Esophagus squamous epithelium (tissue), 5 donors: ENCODE measurements around the gene KLHL42. TPM values are rescaled to one million over a fixed set of nuclear protein-coding genes. Genes with fewer than 3 reads are reported as not detected.
"Not testable (repeated sequence)": the region's sequence is repeated elsewhere in the genome, so short reads cannot be mapped to it uniquely, and the experiment has no call there.

Experiments used
- DNase-seq: peaks from one replicate; lab custom pipeline; 2025; lab: John Stamatoyannopoulos, UW
- H3K27ac ChIP-seq, 4 donors: fragments of 200-600 bp; sonication (generic); one replicate each; pipeline ENCODE4 v1.5.1; 2016 to 2019; ENCODE audit warnings: mild to moderate bottlenecking in 1 of 4
- H3K27me3 ChIP-seq, 4 donors: fragments of 200-600 bp; sonication (generic); 1 replicate in 3 of 4; 2 replicates in 1 of 4; pipeline versions ENCODE4 v1.5.1 to v1.6.0; 2017 to 2021; ENCODE audit warnings: antibody characterized with exemption in 1 of 4
- H3K36me3 ChIP-seq, 3 donors: fragments of 200-600 bp; sonication (generic); one replicate each; pipeline ENCODE4 v1.5.1; 2016 to 2019
- H3K4me1 ChIP-seq, 3 donors: fragments of 200-600 bp; sonication (generic); one replicate each; pipeline ENCODE4 v1.5.1; 2017 to 2019
- H3K4me3 ChIP-seq, 4 donors: fragments of 200-600 bp; sonication (generic); 1 replicate in 3 of 4; 2 replicates in 1 of 4; pipeline ENCODE4 v1.5.1; 2016 to 2019; ENCODE audit warnings: mild to moderate bottlenecking in 2 of 4, moderate library complexity in 1 of 4
- H3K9me3 ChIP-seq, 3 donors: fragments of 200-600 bp; sonication (generic); one replicate each; pipeline ENCODE4 v1.5.1; 2016 to 2019
- POLR2A ChIP-seq, 4 donors: fragments of 450-650 bp; IDR thresholded peaks; one replicate each; pipeline ENCODE4 v1.6.1; 2017; ENCODE audit warnings: antibody characterized with exemption in 4 of 4, mild to moderate bottlenecking in 4 of 4, moderate library complexity in 3 of 4
- WGBS, 2 donors: methylation state at CpG; one replicate each; pipeline ENCODE4 v1.1.5; 2018; 5-methylcytosine and 5-hydroxymethylcytosine counted together
- intact Hi-C: fragments of 100-400 bp; cut with DNase I; formaldehyde crosslinking; loops from one replicate; pipeline ENCODE4 v1.15.0; 2022
- total RNA-seq, 4 donors: library from RNA; depleted of rRNA; stranded (reverse); fragments of >200 nt; gene quantifications; one replicate each; pipeline ENCODE4 v1.1.0, GENCODE V29; 2016
- TF ChIP-seq, protein P1 (sequence below), 6 experiments: fragments of 450-650 bp in 4 of 6; fragments of 200-600 bp in 2 of 6; sonication (generic) in 2 of 6; IDR thresholded peaks; one replicate each; pipeline ENCODE4 v1.5.1; 2016 to 2019; ENCODE audit warnings: antibody characterized with exemption in 6 of 6, mild to moderate bottlenecking in 4 of 6, moderate library complexity in 4 of 6
- donor health status: DM: yes; HTN: yes; CAD: no.

Gene KLHL42, protein sequence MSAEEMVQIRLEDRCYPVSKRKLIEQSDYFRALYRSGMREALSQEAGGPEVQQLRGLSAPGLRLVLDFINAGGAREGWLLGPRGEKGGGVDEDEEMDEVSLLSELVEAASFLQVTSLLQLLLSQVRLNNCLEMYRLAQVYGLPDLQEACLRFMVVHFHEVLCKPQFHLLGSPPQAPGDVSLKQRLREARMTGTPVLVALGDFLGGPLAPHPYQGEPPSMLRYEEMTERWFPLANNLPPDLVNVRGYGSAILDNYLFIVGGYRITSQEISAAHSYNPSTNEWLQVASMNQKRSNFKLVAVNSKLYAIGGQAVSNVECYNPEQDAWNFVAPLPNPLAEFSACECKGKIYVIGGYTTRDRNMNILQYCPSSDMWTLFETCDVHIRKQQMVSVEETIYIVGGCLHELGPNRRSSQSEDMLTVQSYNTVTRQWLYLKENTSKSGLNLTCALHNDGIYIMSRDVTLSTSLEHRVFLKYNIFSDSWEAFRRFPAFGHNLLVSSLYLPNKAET
- total RNA-seq: 10 to 100 TPM in 3 of 4 donors, 1 to 10 TPM in 1; 9.2 to 33.2 (median 11.3) TPM

DNA sequence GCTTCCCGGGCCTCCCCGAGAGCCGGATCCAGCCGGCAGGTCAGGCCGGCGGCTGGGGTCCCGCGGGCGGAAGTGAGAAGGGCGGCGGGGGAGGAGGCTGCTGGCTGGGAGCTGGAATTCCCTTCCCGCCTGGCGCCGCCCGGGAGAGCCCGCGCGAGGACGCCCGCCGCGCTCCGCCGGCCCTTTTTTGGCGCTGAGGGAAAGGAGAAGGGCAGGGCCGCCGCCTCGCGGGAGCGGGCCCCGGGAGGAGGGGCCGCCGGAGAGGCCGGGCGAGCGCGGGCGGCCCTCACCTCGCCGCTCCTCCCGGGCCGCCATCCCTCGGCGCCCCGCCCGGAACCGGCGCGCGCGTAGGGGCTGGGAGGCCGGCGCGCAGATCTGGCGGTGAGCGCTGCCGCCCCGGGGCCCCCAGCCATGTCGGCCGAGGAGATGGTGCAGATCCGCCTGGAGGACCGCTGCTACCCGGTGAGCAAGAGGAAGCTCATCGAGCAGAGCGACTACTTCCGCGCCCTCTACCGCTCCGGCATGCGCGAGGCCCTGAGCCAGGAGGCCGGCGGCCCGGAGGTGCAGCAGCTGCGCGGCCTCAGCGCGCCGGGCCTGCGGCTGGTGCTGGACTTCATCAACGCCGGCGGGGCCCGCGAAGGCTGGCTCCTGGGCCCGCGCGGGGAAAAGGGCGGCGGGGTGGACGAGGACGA is at the start of gene KLHL42, which contains the start of gene MANSC4:
Gene KLHL42, plus strand, starts transcription at position 314 of the 692 bp plus-strand sequence. Its CDS starts 98 bp downstream, at position 412.
Gene MANSC4, minus strand, starts transcription at position 317 of the 692 bp plus-strand sequence. CDS start 8,960 bp downstream, outside the sequence.
- TF ChIP-seq, protein P1, sequence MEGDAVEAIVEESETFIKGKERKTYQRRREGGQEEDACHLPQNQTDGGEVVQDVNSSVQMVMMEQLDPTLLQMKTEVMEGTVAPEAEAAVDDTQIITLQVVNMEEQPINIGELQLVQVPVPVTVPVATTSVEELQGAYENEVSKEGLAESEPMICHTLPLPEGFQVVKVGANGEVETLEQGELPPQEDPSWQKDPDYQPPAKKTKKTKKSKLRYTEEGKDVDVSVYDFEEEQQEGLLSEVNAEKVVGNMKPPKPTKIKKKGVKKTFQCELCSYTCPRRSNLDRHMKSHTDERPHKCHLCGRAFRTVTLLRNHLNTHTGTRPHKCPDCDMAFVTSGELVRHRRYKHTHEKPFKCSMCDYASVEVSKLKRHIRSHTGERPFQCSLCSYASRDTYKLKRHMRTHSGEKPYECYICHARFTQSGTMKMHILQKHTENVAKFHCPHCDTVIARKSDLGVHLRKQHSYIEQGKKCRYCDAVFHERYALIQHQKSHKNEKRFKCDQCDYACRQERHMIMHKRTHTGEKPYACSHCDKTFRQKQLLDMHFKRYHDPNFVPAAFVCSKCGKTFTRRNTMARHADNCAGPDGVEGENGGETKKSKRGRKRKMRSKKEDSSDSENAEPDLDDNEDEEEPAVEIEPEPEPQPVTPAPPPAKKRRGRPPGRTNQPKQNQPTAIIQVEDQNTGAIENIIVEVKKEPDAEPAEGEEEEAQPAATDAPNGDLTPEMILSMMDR (IDR thresholded peaks at IDR 0.05): peak in 1 of 6 experiments; percentile 14
- peak in 2 of 4 donors; percentile 53 to 66 for TF ChIP-seq POLR2A (IDR thresholded peaks at IDR 0.05)
- intact Hi-C loops: no loop called here
- Histone ChIP-seq H3K4me1 (peaks cover 7 to 55% (median 11%) of the 10 kb centered on the region in 3 donors), H3K27me3 (no peaks in the 10 kb centered on the region), H3K4me3 (peak within 1 kb of the TSS; percentile 60 to 81 (median 67)), H3K27ac (peak within 1 kb of the TSS; percentile 76 to 94 (median 89)), H3K36me3 (peaks cover 0 to 7% (median 0%) of the 10 kb centered on the region in 3 donors), H3K9me3 (no peaks in the 10 kb centered on the region)
- no peak for DNase-seq
- WGBS, 2 donors: no CpG with 5 or more reads among the region's 92 CpGs

DNA sequence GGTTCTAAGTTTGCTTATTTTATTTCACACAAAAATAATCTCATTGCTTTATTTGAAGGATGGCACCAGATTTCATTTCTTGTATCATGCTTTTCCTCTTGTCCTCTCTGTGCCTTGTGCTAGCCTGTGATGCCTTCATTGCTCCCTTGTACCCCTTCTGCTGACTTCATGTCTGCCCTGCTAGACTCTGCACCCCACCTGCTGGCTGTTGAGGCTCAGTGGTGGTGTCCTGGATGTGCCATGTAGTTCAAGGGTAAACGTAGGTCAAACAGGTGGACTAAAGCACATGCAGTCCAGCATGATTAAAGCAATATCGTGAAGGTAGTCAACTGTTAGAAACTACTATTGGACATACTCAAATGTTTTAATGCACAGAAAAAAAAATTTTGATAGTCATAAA is 47.8 kb upstream of the KLHL42 start:
- 60 to 67% methylated on average over 2 of the region's 2 CpGs for WGBS, 2 donors
- intact Hi-C loops: loop anchor here (5.0 kb wide), 1 partner anchor 85 kb away; no protein-coding TSS in a partner anchor
- Histone ChIP-seq H3K27ac (no peak overlapping the region), H3K9me3 (no peaks in the 10 kb centered on the region), H3K27me3 (no peaks in the 10 kb centered on the region), H3K4me3 (no peak overlapping the region), H3K36me3 (peaks cover 0 to 86% (median 5%) of the 10 kb centered on the region in 3 donors), H3K4me1 (no peaks in the 10 kb centered on the region)
- no peak for DNase-seq
- TF ChIP-seq, protein P1 (IDR thresholded peaks at IDR 0.05): peak in 1 of 6 experiments; percentile 22
- no peak for TF ChIP-seq POLR2A (IDR thresholded peaks at IDR 0.05)

DNA sequence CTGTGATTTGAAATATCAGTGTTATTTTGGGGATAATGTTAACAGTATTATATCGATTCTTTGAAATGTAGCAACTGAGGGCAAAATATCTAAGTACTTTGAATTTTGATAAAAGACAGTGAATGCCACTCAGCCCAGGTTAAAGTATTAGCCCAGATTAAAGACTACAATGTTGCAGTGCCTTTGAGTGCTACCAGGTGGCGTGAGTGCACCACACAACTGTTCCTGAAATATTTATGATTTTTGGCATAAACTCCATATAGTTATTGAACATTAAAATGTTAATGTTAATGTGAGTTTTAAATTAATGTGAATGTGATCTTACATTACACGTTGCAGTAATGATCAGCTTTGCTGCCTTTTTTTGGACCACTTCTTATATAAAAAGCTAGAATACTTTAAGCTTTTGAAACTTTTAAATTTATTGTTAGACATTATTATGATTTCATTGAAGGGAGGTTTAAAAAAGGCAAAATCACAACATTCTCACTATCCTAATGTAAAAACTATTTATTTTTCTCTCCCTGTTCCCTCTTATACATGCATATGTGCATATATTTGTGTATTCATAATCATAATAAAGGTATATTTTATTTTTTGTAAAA is 46.9 kb upstream of the KLHL42 start:
- H3K4me1 ChIP-seq: no peaks in the 10 kb centered on the region
- intact Hi-C loops: loop anchor here (5.0 kb wide), 1 partner anchor 84 kb away; no protein-coding TSS in a partner anchor
- H3K9me3 ChIP-seq: no peaks in the 10 kb centered on the region
- no peaks in the 10 kb centered on the region for H3K27me3 ChIP-seq
- peaks cover 0 to 86% (median 5%) of the 10 kb centered on the region in 3 donors for H3K36me3 ChIP-seq
- TF ChIP-seq, protein P1 (IDR thresholded peaks at IDR 0.05): peak; percentile 55 to 92 (median 82)
- no peak for TF ChIP-seq POLR2A (IDR thresholded peaks at IDR 0.05)
- WGBS, 2 donors: 17 to 20% methylated on average over 3 of the region's 3 CpGs
- no peak for DNase-seq
- no peak overlapping the region for H3K27ac ChIP-seq
- no peak overlapping the region for H3K4me3 ChIP-seq

DNA sequence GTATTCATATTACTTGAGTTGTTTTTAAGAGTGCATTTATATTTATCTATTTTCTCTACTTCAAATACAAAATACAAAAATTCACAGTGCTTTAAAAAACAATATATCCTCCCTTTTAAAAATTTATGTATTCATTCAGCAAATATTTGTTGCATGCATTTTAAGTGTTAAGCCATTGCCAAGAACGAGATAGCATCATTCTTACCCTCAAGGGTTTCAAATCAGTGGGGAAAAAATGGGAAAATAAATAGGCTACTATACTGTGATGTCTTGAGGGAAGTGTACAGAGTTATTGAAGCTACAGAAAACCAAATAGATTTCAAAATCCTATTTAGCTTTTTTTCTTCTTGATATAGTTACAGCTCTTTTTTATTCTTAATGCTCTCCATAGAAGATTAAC is 46.2 kb upstream of the KLHL42 start:
- Histone ChIP-seq H3K36me3 (peaks cover 0 to 86% (median 5%) of the 10 kb centered on the region in 3 donors), H3K9me3 (no peaks in the 10 kb centered on the region), H3K27me3 (no peaks in the 10 kb centered on the region), H3K4me1 (no peaks in the 10 kb centered on the region), H3K27ac (no peak overlapping the region), H3K4me3 (no peak overlapping the region)
- no peak for DNase-seq
- 80 to 85% methylated on average over 1 of the region's 1 CpG for WGBS, 2 donors
- TF ChIP-seq POLR2A (IDR thresholded peaks at IDR 0.05): no peak
- TF ChIP-seq, protein P1 (IDR thresholded peaks at IDR 0.05): no peak
- intact Hi-C loops: loop anchor here (5.0 kb wide), 1 partner anchor 84 kb away; no protein-coding TSS in a partner anchor

DNA sequence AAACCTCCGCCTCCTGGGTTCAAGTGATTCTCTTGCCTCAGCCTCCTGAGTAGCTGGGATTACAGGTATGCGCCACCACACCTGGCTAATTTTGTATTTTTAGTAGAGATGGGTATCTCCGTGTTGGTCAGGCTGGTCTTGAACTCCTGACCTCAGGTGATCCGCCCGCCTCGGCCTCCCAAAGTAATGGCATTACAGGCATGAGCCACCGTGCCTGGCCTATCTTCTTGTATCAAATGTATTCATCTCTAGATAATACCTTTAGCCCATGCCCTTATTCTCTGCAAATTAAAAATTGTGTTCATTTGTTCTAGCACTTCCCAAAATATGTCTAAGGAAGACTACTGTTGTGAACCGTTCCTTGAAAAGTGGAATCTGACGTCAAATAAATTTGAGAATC is 45.7 kb upstream of the KLHL42 start:
- H3K27me3 ChIP-seq, H3K4me3 ChIP-seq, H3K27ac ChIP-seq, DNase-seq, H3K4me1 ChIP-seq, H3K9me3 ChIP-seq: not testable (repeated sequence)
- WGBS, 2 donors: 94 to 97% methylated on average over 9 of the region's 9 CpGs
- peaks cover 0 to 86% (median 5%) of the 10 kb centered on the region in 3 donors for H3K36me3 ChIP-seq
- intact Hi-C loops: loop anchor here (5.0 kb wide), 1 partner anchor 83 kb away; no protein-coding TSS in a partner anchor
